GM21529 (cell line): ENCODE results near the gene PREP.

Experiments
- ATAC-seq: cut with Tn5 transposase; IDR thresholded peaks from one replicate; pipeline ENCODE4 v1.9.1; 2021; ENCODE audit not compliant: unreplicated experiment

Gene PREP

DNA sequence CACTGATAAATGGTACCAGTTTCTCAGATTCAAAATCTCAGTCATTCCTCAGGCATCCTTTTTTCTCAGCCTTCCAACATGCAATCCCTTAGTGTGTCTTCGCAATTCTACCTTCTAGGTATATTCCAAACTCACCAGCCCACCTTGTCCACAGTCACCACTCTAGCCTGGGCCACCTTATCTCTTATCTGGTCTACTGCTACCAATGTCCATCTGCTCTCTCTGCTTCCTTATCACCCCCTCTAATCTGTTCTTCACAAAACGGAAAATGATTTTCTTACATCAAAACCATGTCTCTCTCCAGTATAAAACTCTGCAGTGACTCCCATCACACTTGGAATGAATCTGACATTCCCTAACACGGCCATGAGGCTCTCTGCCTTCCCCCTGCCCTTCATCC is 91.9 kb downstream of the PREP start:
- no peak for ATAC-seq

DNA sequence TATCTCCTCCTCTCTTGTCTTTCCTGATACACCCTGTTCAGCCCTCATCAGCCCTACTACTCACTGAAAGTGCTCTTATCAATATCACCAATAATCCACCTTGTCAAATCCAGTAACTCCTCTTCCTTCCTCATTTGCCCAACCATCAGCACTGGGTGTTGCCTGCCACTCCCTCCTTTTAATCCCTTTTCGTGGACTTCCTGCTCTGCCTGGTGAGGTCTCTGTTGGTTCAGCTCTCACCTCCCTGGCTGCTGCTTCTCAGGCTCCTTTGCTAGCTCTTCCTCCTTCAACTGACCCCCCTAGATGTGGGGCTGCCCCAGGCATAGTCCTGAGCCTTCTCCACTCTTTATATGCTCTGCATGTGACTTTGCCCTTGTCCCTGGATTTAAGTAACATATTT is 92.5 kb downstream of the PREP start:
- ATAC-seq, result no peak

DNA sequence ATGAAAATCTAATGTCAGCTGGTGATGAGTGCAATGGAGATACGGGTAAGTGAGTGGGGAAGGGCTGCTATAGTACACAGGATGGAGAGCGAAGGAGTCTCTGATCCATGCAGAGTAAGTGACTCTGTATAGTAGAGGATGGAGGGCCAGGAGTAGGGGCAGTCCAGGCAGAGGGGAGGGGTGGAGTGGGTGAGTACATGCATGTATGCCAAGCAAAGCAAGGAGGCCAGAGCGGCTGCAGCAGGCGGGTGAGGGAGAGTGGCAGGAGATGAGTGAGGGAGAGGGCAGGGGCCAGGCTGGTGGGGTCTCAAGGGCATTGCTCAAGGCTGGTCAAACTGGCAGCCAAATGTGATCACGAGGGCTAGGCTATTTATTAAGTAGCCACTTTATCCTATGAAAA is 94.0 kb downstream of the PREP start:
- no peak for ATAC-seq

DNA sequence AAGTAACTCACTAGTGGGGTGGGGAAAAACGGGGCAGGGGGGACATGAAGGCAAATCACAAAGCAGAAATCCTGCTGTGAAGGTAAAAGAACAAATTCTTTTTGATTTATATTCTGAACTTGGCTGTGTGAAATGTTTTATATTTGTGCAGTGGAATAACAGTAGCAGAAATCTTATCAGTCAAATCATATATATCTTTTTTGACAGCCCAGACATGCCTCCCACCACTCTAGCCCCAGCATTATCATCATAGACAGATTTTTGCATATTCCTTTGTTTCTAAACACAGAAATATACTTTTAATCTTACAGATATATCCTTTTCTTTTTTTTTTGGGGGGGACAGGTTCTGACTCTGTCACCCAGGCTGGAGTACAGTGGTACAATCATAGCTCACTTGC is 97.4 kb downstream of the PREP start:
- no peak for ATAC-seq

DNA sequence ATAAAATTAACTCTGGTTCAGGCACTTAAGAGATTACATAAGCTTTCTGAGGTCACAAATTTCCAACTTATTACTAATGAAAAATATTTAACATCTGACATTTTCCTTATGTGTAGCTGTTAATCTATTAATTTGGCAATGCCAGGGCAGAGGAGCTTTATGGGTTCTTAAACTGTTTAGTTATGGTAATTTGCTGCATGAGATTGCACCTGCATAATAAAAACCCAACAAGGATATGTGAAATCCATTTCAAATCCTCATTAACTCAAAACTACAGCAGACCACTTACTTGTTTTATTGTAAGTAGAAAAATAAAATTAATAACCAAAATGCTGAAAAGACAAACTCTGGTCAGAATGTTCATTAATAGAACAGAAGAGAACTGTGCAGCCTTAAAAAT is 98.1 kb downstream of the PREP start:
- ATAC-seq, result no peak

DNA sequence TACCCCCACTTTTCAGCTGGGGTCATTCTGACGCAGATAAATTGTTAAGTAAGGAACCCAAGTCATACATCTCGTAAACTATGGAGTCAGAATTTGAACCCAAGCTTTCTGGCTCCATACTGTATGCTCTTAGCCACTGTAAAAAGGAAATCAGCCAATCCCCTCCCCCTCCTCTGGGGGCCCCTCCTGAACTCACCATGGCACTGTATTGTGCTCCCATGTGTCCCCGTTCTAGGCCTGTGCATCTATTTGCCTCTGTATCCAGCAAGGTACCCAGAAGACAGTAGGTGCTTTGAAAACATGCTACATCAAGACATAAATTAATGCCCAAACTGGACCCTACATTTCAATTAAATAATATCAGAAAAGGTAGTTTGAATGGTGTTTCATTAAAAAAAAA is 98.5 kb downstream of the PREP start:
- ATAC-seq, result no peak

DNA sequence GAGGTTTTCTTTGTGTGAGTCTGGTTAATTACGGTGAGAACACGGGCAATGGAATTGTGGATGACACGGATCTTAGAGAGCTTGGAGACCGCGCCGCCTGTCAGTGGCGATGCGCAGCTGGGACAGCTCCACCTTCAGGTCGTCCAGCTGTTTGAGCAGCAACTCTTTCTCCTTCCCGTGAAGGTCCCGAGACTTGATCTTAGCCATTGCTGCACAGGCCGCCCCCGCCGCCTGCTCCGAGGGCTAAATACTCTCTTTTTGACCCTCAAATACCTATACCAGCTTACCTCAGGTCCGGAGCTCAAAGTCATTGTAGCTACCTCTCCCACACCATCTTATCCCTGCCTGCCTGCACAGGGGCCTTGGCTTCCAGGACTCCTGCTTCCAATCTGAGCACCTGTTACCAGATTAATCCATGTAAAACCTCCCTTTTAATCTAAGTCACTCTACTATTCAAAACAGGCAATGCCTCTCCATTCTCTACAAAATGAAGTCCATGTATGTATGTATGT is 100.2 kb downstream of the PREP start:
- no peak for ATAC-seq

DNA sequence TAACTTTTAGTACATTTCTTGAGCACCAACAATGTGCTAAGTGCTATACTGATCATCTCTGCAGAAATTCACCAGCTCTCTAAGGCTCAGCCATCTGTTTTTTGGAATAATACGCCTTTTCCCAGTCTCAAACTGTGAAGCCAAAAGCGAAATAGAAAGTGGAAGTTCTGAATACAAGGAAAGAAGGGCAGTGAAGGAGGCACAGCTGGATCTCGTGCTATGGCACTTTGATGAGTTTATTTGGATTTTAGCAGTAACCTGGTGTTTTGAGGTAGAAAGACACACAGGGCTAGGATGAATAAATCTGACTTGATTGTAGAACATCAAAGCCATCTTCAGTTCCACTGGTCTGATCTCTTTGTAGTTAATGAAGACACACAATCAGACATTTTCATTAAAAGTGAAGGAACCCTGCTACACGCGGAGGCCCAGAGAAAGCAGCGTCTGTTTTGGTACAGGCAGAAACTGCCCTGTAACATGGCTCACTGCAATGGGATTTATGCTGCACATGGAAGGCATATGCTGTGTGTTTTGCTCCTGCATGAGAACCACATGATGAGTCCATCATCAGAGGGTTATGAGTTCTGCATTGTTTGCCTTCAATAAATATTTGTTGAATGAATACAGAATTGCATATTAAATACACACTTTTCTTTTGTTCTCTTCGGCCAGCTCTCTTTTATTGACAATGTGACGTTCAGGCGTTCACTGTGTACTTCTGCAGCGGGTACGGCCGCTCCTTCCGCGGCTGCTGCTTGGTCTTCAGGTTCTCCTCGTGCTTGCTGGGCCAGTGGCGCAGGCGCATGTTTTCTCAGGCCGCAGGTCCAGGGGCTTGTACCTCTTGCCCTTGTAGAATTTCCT is 100.9 kb downstream of the PREP start:
- ATAC-seq, result no peak

DNA sequence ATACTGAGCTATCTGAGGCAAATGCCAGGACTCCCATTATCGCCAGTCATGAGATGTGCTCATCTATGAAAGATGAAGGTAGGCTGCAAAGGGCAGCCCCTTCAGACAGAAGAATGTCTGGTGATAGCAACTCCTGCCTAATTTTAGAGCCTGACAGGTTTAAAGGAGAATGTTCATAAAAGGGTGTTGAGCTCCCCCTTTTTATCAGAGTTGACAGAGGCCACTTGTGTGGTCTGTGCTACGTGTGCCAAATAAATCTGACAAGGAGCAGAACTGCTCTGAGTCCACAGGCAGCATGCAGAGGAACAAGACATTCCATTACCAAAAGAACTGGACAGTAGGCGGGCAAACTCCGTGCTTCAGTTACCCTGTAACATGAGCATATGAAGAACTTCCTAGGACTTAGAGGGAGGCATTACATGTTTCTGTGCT is 101.8 kb downstream of the PREP start:
- no peak for ATAC-seq

DNA sequence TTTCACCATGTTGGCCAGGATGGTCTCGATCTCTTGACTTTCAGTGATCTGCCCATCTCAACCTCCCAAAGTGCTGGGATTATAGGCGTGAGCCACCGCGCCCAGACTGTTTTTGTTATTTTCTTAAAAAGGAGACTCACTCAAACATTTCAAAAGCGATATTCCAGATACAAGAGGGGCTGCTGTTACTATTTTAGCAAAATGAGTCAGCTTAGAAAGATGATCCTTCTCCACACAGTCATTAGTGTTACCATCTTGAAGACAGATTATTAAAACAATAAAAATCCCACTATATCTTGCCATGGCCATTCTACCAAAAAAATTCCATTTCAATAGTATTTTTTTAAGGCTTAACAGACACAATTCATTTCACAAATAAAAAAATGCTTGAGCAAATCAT is 102.8 kb downstream of the PREP start:
- ATAC-seq, result no peak

DNA sequence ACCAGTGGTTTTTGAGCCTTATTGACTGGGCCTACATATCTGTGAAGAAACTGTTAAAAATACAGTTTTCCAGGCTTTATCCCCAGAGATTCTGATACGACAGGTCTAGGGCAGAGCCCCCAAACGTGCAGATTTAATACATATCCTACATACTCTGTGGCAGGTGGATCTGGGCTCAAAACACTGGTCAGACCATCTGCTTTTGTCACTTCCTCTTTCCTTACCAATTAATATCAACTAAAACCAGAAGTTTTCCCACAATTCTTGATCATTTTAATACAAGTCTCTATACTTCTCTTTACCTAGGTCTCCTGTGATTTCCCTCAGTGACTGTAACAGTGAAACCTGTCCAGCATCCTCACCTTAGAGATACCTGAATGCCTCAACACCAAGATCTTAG is 108.8 kb downstream of the PREP start:
- ATAC-seq, result no peak

DNA sequence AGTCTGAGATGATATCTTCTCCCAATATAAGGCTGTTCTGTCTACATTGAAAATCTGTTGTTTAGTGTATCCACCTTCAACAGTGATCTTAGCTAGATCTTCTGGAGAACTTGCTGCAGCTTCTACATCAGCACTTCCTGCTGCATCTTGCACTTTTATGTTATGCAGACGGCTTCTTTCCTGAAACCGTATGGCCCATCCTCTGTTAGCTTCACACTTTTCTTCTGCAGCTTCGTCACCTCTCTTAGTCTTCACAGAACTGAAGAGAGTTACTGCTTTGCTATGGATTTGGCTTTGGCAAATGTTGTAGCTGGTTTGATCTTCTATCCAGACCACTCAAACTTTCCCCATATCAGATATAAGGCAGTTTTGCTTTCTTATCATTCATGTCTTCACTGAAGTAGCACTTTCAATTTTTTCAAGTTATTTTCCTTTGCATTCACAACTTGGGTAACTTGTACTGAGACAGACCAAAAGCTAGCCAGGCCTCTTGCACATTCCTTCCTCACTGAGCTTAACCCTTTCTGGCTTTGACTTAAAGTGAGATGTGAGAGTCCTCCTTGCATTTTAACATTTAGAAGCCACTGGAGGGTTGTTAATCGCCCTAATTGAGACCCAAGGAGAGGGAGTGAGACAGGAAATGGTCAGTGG is 110.1 kb downstream of the PREP start:
- ATAC-seq, result no peak

DNA sequence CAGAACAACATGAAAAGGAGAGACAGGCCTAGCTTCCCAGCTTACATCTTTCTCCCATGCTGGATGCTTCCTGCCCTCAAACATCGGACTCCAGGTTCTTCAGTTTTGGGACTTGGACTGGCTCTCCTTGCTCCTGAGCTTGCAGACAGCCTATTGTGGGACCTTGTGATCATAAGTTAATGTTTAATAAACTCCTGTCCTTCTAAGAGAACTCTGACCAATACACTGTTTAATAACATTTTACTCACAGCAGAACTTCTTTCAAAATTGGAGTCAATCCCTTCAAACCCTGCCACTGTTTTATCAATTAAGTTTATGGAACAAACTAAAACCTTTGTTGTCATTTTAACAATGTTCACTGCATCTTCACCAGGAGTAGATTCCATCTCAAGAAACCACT is 111.4 kb downstream of the PREP start:
- ATAC-seq, result no peak

DNA sequence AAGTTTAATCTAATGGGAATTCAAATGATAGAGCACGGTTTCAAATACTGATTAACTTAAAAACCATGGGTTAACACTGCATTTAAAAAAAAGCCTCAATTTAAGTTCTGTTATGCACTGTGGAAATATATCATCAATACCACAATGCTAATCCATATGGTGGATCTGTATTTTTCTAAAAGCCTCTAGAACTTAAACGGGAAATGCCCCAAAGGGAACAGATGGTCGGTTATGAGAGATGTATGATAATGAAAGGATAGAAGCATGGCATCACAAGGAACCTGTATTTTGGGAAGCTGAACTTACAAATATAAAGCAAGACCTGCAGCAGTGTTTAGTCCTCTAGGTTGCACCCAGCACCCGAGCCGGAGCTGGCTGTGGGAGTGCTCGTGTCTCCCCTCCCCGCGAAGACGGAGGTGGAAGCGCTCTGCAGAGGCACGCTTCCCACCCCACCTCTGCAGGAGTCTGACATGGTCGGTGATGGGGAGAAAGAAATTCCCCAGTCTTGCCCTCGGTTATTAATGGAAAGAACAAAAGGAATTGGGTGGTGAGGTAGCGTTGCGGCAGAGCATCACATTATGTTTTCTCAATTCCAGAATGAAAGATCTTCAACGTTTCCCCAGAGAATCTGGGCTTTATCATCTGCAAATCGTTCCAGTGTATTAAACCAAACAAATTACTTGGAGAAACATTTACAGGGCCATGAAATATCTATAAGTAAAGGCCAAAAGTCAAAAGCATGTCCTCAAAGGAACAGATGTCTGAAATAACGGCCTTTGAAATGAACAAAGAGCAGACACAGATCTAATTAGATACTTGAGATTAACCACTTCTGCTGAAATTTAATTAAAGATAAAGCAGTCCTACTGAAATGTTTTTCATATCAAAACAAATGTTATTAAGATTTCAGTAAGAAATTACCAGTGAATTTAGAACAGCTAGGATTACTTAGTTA is 120.0 kb downstream of the PREP start:
- ATAC-seq, result no peak

DNA sequence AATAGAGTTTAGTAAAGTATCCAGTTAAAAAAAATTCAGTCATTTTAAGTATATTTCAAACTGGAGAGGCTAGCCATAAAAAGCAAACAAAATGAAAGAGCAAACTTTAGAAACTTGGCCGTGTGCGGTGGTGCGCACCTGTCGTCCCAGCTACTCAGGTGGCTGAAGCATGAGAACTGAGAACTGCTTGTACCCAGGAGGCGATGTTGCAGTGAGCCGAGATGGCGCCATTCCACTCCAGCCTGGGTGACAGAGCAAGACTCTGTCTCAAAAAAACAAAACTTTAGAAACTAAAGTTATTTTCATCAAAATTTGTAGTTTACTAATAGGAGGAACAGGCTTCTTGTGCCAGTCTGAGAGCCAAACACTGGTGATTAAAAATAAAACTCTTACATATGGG is 122.8 kb downstream of the PREP start:
- ATAC-seq, result no peak

DNA sequence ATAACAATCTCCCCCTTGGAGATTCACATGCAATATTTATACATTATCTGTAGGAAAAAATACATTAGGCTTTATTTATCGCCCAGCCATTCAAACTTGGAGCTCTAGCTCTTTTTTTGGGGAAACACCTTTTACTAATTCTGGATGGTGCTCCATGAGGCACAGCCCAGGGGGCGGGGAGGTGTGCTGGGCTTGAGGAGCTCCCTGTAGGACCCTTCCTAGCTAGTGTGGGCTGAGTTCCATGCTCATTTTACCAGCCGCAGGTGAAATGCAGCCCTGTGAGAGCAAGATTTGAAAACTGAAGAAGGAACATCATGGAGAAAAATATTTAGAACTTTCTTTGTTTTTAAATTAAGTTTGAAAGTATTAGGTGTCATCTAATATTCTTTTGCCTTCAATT is 123.4 kb downstream of the PREP start:
- ATAC-seq, result no peak

DNA sequence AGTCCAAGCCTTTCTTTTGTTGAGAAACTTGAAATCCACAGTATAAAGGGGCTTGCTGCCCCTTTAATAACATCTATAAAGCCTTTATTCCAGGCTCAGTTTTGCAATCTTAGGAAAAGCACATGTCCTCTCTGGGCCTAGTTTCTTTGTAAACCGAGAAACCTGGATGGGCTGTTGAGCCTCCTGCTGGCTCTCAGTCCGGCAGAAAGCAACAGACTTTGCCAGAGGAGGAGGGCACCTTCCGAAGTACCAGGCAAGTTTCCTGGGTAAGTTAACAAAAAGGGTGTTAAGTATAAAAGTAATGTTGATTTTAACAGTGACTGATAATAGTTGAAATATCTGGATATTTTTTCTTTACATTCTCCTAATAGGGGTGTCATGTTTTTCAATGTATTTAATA is 124.1 kb downstream of the PREP start:
- no peak for ATAC-seq

DNA sequence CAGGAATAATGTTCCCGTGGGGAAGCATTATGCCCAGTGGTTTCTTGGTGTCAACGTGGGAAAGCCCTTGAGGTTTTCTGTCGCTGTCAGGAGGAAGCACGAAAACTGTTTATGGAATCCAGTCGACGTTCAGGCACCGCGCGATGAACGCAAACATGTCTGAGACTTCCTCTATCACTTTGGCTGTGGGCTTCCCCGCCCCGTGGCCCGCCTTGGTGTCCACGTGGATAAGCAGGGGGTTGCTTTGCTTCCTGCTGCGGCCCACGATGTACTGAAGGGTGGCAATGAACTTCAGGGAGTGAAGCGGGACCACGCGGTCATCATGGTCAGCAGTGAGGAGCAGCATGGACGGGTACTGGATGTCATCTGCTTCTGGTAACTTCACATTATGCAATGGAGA is 124.8 kb downstream of the PREP start:
- no peak for ATAC-seq

DNA sequence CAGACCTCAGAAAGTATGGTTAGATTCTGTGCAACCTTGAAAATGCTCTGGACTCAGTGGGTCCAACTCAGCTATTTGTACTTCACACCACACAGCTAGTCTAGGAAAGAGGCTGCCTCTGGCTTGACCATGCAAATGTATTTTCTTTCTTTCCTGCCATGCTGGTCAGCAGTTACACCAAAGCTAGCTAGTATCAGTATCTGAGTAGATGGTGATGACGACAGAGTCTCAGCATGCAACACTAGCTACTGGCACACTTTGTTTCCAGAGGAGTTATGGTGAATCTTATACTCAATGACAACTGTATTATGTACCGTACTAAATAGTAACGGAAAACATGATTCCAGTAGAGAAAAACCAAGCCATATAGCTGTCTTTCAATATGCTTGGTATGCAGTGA is 126.5 kb downstream of the PREP start:
- ATAC-seq, result no peak

DNA sequence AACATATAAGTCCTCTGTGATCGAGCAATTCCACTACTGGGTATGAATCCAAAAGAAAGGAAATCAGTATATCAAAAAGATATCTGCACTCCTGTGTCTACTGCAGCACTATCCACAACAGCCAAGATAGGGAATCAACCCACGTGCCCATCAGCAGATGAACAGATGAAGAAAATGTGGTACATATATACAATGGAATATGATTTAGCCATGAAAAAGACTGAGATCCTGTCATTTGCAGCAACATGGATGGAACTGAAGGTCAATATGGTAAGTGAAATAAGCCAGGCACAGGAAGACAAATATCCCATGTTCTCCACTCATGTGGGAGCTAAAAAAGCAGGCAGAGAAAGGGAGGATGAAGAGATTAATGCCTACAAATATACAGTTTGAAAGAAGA is 127.3 kb downstream of the PREP start:
- ATAC-seq, result no peak

DNA sequence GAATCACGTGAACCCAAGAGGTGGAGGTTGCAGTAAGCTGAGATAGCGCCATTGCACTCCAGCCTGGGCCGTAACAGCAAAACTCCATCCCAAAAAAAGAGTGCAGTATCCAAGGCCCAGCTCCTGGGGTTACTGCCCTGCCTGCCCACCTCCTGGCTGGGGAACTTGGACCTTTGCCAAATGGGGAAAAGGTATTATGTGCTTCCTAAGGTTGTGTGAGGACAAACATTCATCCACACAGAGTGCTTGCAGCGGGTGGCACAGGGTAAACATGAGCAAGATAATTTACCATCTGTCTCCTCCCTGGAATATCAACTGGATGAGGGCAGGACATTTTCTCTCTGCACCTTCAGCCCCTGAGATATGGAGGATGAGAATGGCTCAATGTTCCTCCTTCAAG is 128.2 kb downstream of the PREP start:
- ATAC-seq, result no peak
